GM19328 (cell line): Measurements from ENCODE around the gene PADI2.

ENCODE experiments used
- ATAC-seq: cut with Tn5 transposase; IDR thresholded peaks from one replicate; pipeline ENCODE4 v1.9.1; 2021; ENCODE audit warnings: mild to moderate bottlenecking, moderate library complexity; ENCODE audit not compliant: unreplicated experiment

PADI2 gene

DNA sequence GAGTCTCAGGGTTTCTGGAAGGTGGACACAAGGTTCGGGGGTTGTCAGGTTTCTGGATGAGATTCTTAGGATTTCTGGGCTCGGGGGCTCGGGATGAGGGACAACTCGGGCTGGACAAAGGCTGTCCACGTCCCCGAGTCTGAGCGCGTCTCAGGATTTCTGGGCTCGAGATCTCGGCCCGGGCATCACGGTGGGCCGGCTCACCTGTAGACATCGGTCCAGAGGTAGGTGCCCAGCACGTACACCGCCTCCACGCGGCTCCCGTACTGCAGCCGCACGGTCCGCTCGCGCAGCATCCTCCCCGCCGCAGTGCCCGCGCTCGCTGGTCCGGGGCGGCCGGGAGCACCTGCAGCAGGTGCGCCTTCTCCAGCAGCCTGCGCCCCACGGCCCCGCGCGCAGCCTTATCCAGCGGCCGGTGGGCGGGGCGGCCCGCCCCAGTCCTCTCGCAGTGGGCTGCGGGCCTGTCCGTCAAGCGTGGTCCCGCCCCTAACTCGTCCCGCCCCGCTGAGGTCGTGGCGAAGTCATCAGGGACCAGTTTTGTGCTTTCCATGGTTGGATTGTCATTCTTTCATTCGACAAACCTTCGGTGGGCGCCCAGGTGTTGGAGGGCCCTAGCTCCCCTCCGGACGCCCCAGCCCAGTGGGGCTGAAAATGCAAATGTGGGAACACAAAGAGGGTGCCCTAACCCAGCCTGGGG, at the start of gene PADI2:
PADI2 (minus strand) TSS at position 376 of the 697 bp plus-strand sequence; CDS start at position 296, 80 bp downstream.
- ATAC-seq = no peak

DNA sequence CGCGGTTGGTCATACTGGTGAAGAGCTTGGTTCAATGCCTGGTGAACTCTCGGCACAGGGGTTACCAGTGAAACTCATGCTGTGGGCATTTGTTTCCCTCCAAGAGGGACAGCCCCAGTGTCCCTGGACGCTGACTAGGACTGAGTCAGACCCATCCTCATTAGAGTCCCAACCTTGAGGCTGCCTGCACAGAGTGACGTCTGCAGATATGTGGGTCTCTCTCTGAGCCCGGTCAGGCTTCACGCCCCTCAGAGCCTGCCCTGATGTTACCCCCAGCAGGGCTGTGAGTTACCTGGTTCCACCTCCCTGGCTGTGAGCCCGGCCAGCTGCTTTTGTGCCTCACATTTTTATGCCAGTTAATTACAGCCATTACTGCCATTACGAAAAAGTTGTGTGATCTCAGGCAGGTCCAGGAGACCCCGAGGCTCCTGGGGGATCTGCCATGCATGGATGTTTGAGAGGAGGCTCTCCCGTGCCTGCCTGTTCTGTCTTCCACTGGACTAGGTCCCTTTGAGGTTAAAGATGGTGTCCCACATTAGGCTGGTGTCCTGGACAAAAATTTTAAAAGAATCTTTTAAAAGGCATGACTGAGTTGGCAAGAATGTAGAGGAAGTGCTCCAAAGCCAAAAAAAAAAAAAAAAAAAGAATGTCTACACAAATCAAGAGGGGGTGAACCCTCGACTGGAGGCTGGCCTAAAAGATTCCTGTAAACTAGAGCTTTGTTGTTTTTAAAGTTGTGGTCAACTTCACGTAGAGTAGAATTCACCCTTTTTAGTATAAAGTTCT, 49.0 kb upstream of the PADI2 start:
- no peak for ATAC-seq

DNA sequence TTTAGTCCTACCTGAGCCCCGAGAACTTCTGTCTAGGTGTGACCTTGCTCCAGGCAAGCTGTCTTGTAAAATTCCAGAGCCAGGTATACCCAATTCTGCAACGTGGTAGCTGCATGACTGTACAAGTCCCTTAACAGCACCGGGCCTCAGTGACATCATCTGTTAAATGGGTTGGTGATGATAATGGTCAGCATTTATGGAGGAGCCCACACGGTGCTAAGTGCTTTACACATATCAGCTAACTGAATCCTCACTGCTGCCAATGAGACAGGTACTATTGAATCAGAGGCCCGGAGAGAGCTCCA, 48.5 kb upstream of the PADI2 start:
- no peak for ATAC-seq

DNA sequence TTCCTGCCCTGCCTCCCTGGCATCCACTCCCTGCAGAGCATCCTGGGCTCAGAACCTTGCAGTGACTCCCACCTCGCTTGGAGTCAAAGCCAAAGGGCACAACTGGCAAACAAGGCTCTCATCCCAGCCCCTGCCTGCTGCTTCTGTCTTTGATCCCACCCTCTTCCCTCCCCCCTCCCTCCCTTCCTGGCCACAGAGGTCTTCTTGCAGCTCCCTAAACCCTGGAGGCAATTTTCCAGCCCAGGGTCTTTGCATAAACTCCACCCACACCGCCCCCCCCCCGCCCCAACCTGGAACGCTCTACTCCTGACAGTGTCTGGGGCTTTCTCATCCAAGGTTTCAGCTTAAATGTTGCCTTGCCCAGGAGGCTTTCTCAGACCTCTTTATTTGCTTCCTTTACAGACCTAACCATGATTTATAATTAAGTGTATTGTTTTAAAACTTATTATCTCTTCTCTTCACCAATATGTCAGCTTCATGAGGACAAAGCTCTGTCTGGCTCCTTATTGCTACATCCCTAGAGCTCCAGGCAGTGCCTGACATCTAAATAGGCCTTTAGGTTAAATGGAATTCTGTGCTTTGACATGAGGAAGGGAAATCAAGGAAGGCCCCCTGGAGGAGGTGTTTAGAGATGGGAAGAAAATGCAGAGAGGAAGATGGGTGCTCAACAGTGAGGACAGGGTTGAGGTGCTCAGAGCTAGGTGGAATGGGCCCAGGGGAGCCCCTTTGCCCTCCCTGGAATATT, 48.0 kb upstream of the PADI2 start:
- no peak for ATAC-seq

DNA sequence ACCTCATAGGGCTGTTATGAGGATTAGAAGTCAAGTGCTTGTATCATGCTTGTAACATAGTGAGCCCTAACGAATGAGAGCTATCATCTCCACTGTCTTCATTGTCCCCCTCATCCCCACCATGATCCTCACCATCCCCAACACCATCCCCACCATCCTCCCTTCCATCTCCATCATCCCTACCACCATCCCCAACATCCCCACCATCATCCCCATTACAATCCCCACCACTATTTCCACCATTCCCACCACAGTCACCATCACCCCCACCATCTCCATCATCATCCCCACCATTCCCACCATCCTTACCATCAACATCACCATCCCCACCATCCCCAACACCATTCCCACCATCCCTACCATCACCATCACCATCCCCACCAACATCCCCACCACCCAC, 46.6 kb upstream of the PADI2 start:
- no peak for ATAC-seq

DNA sequence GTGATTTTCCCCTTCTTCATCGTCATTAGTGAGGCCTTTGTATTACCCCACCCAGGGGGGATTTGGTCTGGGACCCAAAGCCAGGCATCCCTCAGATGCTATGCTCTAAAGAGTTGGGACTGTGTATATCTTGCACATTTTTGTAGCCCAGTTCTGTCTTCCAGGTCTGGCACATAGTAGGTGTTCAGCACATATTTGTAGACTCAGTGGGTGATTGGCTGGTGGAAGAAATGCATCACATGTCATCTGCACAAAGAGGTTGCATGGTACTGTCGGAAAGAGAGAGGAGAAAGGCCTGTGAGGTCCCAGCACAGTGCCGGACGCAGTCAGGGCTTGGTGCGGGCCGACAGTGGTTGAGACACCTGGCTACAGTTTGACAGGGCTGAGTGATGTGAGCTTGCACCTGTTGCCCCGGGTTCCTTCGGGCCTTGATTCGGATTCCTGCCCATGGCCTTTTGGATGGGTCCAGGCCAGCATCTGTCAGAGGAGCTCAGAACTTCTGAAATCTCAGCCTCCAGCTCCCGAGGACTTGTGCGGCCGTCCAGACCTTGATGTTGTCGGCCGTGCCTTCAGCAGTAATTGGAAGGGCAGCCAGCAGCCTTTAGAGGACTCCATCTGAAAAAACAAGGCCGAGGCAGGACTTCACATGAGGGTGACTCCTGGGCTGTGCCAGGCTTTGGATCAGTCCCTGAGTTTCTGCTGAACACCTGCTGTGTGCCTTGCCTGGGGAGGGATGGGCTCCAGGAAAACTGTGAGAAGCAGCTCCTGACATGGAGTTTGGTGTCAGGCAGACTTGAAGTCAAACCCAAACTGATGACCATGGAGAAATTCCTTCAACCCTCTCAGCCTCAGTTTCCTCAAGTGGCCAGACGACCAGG, 44.8 kb upstream of the PADI2 start:
- no peak for ATAC-seq

DNA sequence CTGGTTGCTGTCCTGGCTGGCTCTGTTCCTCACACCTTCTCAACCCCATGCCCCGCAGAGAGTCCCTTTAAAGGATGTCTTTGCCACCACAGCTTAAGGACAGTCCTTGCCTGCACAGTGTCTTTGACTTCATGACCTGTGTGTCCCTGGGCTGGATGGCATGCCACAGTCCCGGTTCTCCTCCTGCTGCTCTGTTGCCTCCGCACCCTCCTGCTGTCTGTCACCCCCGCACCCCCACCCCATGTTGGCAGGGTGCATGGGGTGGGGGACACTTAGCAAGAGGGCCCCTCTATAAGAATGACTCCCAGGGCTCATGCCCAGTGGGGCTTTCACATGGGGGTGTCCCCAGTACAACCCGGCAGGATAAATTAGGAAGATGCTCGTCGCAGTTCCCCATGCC, 44.1 kb upstream of the PADI2 start:
- ATAC-seq = no peak

DNA sequence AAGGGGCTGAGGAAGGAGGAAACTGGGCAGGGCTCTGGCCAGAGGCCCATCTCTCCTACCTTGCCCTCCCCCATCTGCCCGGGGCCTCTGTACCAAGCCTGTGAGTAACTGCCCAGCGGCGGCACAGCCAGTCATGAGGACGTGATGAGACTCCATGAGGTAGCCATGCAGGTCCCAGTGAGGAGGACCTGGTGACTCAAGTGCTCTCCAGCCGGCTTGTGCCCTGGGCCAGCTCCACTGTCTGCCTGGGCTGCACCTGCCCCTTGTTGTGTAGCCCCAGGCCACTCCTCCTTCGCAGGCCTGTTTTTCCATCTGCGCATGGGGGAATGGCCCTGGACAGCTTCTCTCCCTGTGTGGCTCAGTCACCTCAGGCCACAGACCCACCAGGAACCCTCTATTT, 43.7 kb upstream of the PADI2 start:
- ATAC-seq = no peak

DNA sequence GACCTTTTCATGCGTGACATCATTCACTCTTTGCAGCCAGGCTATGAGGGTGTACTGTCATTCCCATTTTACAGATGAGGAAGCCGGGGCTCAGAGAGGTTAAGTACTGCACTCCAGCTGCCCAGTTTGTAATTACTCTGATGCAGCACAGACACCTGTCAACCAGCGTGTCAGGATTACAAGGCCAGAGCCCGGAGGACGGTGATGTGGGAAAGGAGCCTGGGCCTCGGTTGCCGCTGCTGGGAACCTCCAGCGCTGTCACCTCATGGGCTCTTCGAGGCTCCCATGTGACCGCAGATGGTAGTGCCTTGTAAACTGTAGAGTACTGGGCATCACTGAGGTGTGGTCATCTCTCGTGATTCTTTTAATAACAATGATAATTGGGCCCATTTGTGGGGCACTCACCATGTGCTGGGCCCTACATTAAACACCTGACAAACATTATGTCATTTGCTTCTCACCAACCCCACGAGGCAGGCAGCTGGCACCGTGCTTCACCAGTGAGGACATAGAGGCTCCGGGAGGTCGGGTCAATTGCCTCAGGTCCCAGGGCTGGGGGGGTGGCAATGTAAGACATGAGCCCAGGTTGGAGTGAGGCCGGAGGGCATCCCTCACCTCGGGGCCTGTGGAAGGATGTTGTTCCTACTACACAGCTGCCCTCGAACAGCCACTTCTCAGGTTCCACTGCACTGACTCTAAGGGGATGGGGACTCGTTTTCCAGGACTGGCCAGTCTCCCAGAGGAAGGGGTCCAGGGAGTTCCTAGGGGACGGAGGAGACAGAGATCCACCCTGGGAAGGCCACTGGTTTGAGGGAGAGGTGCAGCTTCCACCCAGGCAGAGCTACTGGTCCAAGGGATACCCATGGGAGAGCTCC, 42.9 kb upstream of the PADI2 start:
- no peak for ATAC-seq

DNA sequence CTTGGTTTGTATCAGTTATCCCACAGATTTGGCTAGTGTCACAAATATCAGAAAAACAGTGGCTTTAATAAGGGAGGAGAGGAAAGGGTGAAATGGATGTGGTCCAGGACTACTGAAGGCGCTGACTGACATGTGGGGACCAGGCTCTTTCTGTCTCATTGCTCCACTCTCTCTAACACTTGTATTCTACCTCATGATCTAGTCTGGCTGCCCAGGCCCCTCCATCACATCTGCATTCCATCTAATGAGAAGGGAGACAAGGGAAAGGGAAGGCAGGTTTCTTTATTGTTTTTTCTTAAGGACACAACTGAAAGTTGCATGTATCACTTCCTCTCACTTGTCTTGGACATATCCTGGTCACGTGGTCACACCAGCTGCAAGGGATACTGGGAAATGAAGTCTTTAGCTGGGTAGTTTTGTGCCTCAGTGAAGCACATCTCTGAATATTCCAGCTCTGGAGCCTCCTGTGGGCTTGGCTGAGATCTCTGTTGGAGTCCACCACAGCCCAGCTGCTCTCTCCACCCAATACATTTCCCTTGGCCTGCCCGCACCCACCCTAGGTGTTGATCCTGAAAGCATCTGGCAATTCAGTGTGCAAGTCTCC, 42.0 kb upstream of the PADI2 start:
- no peak for ATAC-seq

DNA sequence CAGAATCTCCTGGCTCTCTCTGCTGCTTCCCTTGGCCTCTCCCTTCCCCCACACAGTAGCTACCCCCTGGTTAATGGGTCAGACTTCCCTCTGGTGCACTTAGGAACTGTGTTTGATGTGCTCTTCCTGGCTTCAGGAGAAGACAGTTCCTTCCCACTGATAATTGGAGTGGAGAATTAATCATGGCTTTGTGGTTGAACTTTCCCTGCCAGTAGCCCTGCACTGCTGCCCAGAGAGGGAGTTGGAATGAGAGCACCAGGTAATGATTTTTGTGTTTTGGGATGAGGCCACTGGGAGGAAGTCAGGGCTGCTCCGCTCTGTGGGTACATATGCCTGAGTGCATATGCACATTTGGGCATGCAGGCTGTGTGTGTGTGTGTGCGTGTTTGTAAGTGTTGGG, 39.7 kb upstream of the PADI2 start:
- ATAC-seq = no peak

DNA sequence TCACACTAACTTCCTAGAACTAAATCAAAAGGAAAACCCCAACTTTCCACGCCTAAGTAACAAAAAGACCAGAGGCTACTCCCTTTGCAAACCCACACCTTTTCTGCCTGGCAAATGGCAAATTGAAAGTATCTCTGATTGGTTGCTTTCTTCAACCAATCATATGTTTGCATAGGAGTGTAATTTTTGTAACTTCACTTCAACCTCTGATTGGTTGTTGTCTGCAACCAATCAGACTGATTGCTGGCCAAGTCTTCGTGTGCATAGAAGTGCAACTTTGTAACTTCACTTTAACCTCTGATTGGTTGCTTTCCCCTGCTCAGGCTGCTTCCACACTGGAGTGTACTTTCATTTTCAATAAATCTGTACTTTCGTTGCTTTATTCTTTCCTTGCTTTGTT, 36.9 kb upstream of the PADI2 start:
- no peak for ATAC-seq

DNA sequence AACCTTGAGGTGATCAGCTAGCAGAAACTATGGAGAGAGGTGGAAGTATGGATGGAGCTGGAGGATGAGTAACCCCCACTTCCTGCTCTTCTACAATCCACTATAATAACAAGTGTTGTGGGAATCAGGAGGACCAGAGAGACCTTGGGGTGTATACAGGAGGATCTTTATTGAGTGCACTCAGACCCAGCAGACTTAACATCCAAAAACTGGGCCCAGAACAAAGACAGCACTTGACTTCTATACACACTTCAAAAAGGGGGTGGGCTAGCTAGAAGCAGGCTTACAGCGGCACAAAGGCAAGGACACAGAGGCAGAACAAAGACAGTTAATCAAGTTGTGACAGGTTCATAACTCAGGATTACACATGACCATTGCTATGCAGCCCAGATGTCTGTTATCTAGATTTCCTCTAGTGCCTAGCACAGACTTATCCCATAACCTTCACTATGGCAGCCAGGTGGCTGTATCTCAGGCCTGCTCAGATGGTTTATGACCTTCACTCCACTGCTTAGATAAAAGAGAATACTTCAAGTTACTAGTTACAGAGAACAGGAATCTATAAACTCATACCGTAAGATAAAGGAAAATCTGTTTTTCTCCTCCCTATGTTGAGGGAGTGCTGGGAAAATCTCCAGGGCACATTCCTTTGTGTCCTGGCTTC, 36.1 kb upstream of the PADI2 start:
- no peak for ATAC-seq

DNA sequence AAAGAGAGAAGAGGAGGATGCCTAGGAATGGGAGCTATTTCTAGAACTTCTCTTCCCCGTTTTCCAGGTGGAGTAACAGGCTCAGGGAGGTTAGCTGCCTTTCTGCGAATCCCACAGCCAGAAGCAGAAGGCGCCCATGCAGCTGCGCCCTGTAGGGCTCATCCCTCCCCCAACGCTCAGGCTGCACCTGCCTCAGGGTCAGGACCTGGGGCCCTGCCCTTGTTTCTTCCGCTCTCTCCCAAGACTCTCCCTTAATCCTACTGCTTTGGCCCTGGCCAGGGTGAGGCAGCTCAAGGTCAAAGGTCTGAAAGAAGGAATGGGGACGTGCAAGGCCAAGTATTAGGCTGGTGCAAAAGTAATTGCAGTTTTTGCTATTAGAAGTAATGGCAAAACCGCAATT, 30.5 kb upstream of the PADI2 start:
- ATAC-seq = no peak

DNA sequence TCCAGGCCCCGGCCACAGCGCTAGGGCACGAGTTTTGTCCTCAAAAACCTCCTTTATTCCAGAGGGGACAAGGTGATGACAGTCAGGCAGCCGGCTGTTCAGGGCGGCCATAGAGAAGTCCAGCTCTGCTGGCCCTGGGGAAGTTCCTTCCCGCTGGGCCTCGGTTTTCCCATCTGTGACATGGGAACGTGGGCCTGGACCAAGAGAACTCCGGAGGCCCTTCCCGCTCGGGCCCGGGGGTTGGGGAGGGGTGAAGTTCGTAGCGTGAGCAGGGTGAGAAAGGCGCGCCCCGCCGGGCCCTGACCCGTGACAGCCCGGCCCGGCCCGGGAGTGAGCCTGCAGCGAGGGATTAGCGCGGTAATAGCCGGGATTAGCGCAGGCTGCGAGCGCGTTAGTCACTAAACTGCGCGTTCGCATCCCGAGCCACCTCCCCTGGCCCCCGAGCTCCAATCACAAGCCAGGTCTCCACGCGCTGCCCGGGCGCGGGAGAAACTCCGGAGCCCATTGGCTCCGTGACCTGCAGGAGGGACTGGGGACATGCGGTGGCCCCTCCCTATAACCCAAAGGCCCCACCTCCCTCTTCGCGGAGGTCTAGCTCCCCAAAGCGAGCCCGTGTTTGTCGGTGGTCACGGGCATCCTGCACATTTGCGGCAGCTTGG, 29.8 kb upstream of the PADI2 start:
- no peak for ATAC-seq

DNA sequence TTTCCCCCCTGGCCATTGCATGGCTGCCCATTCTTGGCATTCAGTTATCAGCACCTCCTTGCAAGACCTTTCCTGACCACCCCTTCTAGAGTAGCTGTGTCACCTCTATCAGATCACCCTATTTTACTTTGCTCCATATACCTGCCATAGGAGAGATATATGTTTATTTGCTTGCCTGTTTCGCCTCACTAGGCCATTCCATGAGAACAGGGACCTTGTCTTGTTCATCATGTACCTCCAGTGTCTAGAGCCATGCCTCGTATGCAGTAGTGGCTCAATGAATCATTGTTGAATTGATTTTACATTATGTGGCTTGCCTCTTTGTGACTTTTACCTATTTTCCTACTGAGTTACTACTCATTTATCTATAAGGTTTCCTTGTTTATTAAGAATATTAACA, 26.4 kb upstream of the PADI2 start:
- no peak for ATAC-seq

DNA sequence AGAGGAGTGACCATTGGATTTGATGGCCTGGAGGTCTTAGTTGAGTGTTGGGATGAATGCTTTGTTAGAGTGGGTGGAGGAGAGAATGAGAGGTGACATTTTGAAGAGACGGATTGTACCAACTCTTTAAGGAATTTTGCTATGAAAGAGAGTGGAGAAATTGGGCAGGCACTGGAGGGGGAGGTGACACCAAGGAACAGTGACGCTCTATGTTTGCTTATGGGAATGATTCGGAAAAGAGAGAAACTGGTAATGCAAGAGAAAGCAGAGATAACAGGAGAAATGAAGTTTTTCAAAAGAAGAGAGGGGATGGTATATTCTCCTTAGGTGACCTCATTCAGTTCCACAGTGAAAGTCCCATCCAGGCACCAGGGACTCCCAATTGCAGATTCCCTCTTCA, 24.5 kb upstream of the PADI2 start:
- ATAC-seq = no peak

DNA sequence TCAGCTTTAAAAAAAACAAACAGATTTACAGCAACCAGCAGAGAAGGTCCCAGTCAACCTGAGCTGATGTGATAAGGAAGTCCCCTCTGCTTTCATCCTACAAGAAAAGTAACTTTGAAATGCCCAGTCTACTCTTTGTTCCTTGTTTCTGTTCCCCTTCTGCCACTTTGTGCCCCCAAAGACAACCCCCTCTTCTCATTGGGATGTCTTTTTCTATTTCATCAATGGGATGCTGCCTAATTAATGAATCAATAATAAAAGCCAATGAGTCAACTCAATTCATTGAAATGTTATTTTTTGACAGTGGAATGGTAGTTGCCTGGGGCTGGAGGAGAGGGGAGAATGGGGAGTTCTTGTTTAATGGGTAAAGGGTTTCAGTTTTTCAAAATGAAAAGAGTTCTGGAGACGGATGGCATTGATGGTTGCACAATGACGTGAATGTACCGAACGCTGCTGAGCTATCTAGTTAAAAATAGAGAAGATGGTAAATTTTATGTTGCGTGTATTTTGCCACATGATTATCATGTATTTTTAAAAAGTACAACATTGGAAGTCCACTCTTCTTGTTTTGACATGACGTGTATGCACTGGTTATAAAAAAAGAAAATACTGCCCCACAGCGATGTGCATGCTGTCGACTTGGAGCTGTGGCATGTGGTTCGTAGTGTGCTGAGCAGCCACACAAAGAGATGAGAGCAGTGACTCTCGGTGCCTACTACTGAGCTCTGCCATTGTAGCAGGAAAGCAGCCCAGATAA, 22.4 kb upstream of the PADI2 start:
- no peak for ATAC-seq
